ENCODE results near the gene NMRK2. TPM values are rescaled to one million over a fixed set of nuclear protein-coding genes. Genes with fewer than 3 reads are reported as not detected.

NMRK2 gene
- total RNA-seq, 1 experiment from 2014 or later, result not detected

DNA sequence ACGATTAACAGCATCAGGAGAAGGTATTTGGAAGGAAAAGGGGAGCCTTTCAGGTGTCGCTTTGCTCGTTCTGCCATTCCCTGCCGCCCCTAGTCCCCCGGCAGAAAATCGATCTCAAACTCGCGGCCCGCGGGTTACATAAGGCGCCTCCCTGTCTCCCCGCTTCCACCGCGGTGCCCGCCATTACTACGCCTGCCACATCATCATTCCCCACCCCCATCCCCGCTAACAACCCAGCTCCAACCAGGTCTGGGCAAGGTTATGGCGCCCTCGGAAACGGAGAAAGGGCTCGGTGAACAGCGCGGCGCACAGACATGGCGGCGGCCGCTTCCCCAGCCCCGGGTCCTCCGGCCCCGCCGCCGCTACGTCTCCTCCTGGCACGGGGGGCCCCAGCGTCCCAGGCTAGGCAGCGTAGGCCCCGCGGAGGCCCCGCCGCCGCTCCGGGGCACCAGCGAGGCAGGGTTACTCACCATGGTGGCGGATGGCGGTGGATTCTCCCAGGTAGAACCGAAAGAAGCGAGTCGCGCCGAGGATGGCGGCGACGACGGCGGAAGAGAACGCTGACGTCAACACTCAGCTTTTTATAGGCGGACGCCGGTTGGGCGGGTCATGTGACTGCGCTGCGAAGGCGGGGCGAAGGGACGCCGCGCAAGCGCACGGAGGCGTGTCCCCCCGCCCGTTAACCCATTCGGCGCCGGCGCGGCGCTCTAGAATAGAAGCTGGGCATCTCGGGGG lies 52.2 kb downstream of the NMRK2 start, which contains the start of gene EEF2 (continued):
- TF ChIP-seq CBX3 (IDR thresholded peaks at IDR 0.05; ENCODE audit: low read depth) (no peak), CEBPB (IDR thresholded peaks at IDR 0.05; ENCODE audit: low read depth) (no peak), SP1 (IDR thresholded peaks at IDR 0.05; ENCODE audit: low read depth) (peak; percentile 86), TCF7L2 (IDR thresholded peaks at IDR 0.05; ENCODE audit: borderline replicate concordance, extremely low read depth, insufficient read depth, insufficient read length) (peak; percentile 12), EZH2 (IDR thresholded peaks at IDR 0.05) (no peak)

DNA sequence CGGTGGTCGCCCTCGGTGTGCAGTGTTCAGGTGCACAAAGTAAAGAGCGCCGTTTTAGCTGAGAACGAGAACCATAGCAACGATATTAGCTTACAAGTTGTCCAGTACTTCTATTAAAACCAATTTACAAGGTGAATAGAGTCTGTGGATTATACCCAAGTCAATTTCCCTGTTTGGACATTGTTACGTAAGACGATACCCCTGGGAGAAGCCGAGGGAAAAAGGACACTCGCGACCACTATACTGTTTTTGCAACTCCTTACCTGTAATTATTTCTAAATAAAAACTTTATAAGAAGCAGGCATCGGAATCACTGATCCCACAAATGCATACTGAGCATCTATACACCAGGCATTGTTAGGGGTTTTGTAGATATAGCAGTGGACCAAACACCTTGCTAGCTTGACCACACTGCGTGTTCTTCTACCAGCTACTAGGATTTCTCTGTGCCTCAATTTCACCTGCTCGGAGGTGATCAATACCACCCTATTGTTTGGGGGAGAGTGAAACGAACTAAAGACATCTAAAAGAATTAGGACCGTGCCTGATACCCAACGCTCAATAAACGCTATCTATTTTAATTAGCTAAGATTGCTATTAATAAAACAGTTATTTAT lies 52.9 kb downstream of the NMRK2 start:
- ATAC-seq (no peak), DNase-seq (ENCODE audit: low read depth, low spot score) (no peak)
- H3K4me2 ChIP-seq (ENCODE audit: low read length), result peak overlapping the region; percentile 84
- peak overlapping the region; percentile 95 for H3K4me3 ChIP-seq (replicated peaks in 1 of 2; ENCODE audit: low read depth in 1 of 2, low read length in 2 of 2)
- H3K36me3 ChIP-seq (ENCODE audit: control insufficient read depth in 1 of 2, insufficient read depth in 2 of 2, low read length in 2 of 2), result peaks cover 31 to 42% of the 10 kb centered on the region in 2 experiments
- H3K9me2 ChIP-seq (ENCODE audit: insufficient read depth), result no peaks in the 10 kb centered on the region
- peak overlapping the region; percentile 87 for H2AFZ ChIP-seq (ENCODE audit: low read depth, low read length, poor library complexity, severe bottlenecking)
- intact Hi-C loops (cut with micrococcal nuclease), result loop anchor here (1.0 to 5.0 kb wide), 3 partner anchors 133 to 219 kb away; no protein-coding TSS in a partner anchor
- H3K4me1 ChIP-seq (ENCODE audit: control insufficient read depth in 1 of 2, insufficient read depth in 2 of 2, low read length in 2 of 2), result peaks cover 22 to 51% of the 10 kb centered on the region in 2 experiments
- H3K27ac ChIP-seq (ENCODE audit: low read depth, low read length), result peak overlapping the region; percentile 98
- no peaks in the 10 kb centered on the region for H3K9me3 ChIP-seq (ENCODE audit: control insufficient read depth in 1 of 2, insufficient read depth in 1 of 2, low read depth in 1 of 2, low read length in 2 of 2)
- H4K20me1 ChIP-seq (ENCODE audit: insufficient read depth), result peaks cover 40% of the 10 kb centered on the region; the same call in 1 of the 2 replicates
- no peak for TF ChIP-seq CEBPB (IDR thresholded peaks at IDR 0.05; ENCODE audit: low read depth)
- H3K79me2 ChIP-seq (ENCODE audit: insufficient read depth, low read length), result peaks cover 46% of the 10 kb centered on the region
- CTCF ChIA-PET, result interaction anchor here (1.0 to 2.1 kb wide), 7 partner anchors 14 to 222 kb away, joined by 3 to 14 read pairs (median 5); partner anchors contain the start of gene DAPK3
- no peaks in the 10 kb centered on the region for H3K27me3 ChIP-seq (ENCODE audit: insufficient read depth, low read length)
- peak overlapping the region; percentile 99 for H3K9ac ChIP-seq (ENCODE audit: low read length)
- no TSS peak for BruUV-seq (replicated peaks)
- RAD21 ChIA-PET (ENCODE audit: low non-redundant PET in 1 of 2, low total read pairs in 2 of 2, uncharacterized antibody in 2 of 2, unreplicated experiment in 2 of 2), result no interaction called here
- POLR2A ChIA-PET, result interaction anchor here (0.7 to 3.1 kb wide), 16 partner anchors 9 to 485 kb away, joined by 3 to 60 read pairs (median 4); partner anchors contain the start of genes DAPK3, MRPL54, PIAS4 and YJU2

All from HCT116 (cell line).